Measurements from ENCODE around the gene OR6K6. TPM values are rescaled to one million over a fixed set of nuclear protein-coding genes. Genes with fewer than 3 reads are reported as not detected.

The OR6K6 gene
- total RNA-seq, 1 experiment from 2014 or later = not detected

GRCh38 chr1:158798531-158798930 is 44.0 kb downstream of the OR6K6 start:
- Mint-ChIP-seq H3K27me3 (ENCODE audit: insufficient read depth, unreplicated experiment) (peaks cover 89% of the 10 kb centered on the region), H3K4me3 (ENCODE audit: unreplicated experiment) (no peak overlapping the region), H3K4me1 (ENCODE audit: insufficient read depth, unreplicated experiment) (no peaks in the 10 kb centered on the region), H3K27ac (ENCODE audit: low read depth, unreplicated experiment) (no peak overlapping the region), H3K36me3 (ENCODE audit: insufficient read depth, unreplicated experiment) (no peaks in the 10 kb centered on the region), H3K9me3 (ENCODE audit: unreplicated experiment) (no peaks in the 10 kb centered on the region)
- DNase-seq (ENCODE audit: unreplicated experiment) = no peak
- intact Hi-C loops (cut with micrococcal nuclease) = loop anchor here (1.0 to 5.0 kb wide), 2 partner anchors 200 to 274 kb away; no protein-coding TSS in a partner anchor
- no TSS peak for BruUV-seq (replicated peaks)
- TF ChIP-seq, protein P1, sequence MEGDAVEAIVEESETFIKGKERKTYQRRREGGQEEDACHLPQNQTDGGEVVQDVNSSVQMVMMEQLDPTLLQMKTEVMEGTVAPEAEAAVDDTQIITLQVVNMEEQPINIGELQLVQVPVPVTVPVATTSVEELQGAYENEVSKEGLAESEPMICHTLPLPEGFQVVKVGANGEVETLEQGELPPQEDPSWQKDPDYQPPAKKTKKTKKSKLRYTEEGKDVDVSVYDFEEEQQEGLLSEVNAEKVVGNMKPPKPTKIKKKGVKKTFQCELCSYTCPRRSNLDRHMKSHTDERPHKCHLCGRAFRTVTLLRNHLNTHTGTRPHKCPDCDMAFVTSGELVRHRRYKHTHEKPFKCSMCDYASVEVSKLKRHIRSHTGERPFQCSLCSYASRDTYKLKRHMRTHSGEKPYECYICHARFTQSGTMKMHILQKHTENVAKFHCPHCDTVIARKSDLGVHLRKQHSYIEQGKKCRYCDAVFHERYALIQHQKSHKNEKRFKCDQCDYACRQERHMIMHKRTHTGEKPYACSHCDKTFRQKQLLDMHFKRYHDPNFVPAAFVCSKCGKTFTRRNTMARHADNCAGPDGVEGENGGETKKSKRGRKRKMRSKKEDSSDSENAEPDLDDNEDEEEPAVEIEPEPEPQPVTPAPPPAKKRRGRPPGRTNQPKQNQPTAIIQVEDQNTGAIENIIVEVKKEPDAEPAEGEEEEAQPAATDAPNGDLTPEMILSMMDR (IDR thresholded peaks at IDR 0.05; ENCODE audit: unreplicated experiment) = peak; percentile 37
- POLR2A ChIA-PET = no interaction called here
- CTCF ChIA-PET = no interaction called here

GRCh38 chr1:158799689-158800088 is 45.2 kb downstream of the OR6K6 start:
- no TSS peak for BruUV-seq (replicated peaks)
- CTCF ChIA-PET = interaction anchor here (0.5 to 0.7 kb wide), 4 partner anchors 12 to 198 kb away, joined by 3 to 4 read pairs (median 3); no protein-coding TSS in a partner anchor
- intact Hi-C loops (cut with micrococcal nuclease) = loop anchor here (5.0 kb wide), 1 partner anchor 273 kb away; no protein-coding TSS in a partner anchor

DNA sequence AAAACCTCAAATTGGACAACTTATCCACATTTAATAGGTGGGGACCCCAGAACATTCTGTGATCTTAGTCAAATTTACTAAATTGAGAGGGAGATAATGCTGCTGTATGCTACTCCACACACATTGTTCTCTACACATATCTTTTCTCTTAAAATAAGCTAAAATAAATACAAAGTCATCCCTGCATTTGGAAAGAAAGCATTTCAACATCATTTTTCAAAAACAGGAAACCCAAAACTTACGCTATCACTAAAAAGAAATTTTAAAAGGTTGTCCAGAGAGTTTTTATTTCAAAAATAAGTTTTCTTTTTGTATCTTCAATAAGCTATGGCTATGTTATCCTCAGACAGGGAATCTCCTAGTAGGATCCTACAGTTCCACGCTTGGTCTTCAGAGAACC is 46.0 kb downstream of the OR6K6 start:
- Mint-ChIP-seq H3K36me3 (ENCODE audit: insufficient read depth, unreplicated experiment) (no peaks in the 10 kb centered on the region), H3K9me3 (ENCODE audit: unreplicated experiment) (no peaks in the 10 kb centered on the region), H3K27me3 (ENCODE audit: insufficient read depth, unreplicated experiment) (peaks cover 79% of the 10 kb centered on the region), H3K27ac (ENCODE audit: low read depth, unreplicated experiment) (no peak overlapping the region), H3K4me3 (ENCODE audit: unreplicated experiment) (no peak overlapping the region), H3K4me1 (ENCODE audit: insufficient read depth, unreplicated experiment) (no peaks in the 10 kb centered on the region)
- POLR2A ChIA-PET = no interaction called here
- no TSS peak for BruUV-seq (replicated peaks)
- DNase-seq (ENCODE audit: unreplicated experiment) = no peak
- intact Hi-C loops (cut with micrococcal nuclease) = no loop called here
- CTCF ChIA-PET = interaction anchor here (0.6 to 0.7 kb wide), 2 partner anchors 11 to 136 kb away, joined by 3 to 4 read pairs; no protein-coding TSS in a partner anchor
- TF ChIP-seq, protein P1 (IDR thresholded peaks at IDR 0.05; ENCODE audit: unreplicated experiment) = no peak

More at GRCh38 chr1:158799689-158800088, 45.2 kb downstream of the OR6K6 start:
- Mint-ChIP-seq H3K4me3 (ENCODE audit: unreplicated experiment) (no peak overlapping the region), H3K27me3 (ENCODE audit: insufficient read depth, unreplicated experiment) (peaks cover 86% of the 10 kb centered on the region), H3K27ac (ENCODE audit: low read depth, unreplicated experiment) (no peak overlapping the region), H3K36me3 (ENCODE audit: insufficient read depth, unreplicated experiment) (no peaks in the 10 kb centered on the region), H3K4me1 (ENCODE audit: insufficient read depth, unreplicated experiment) (no peaks in the 10 kb centered on the region), H3K9me3 (ENCODE audit: unreplicated experiment) (no peaks in the 10 kb centered on the region)
- TF ChIP-seq, protein P1 (IDR thresholded peaks at IDR 0.05; ENCODE audit: unreplicated experiment) = no peak
- DNase-seq (ENCODE audit: unreplicated experiment) = no peak
- POLR2A ChIA-PET = no interaction called here

- H3K36me3 Mint-ChIP-seq (ENCODE audit: insufficient read depth, unreplicated experiment) = no peaks in the 10 kb centered on the region
- POLR2A ChIA-PET = no interaction called here
- intact Hi-C loops (cut with micrococcal nuclease) = no loop called here
- CTCF ChIA-PET = interaction anchor here (0.7 kb wide), 2 partner anchors 76 to 83 kb away, joined by 3 read pairs; no protein-coding TSS in a partner anchor
- H3K9me3 Mint-ChIP-seq (ENCODE audit: unreplicated experiment) = no peaks in the 10 kb centered on the region
- no TSS peak for BruUV-seq (replicated peaks)
- H3K4me3 Mint-ChIP-seq (ENCODE audit: unreplicated experiment) = no peak overlapping the region
- no peak for DNase-seq (ENCODE audit: unreplicated experiment)
- H3K27ac Mint-ChIP-seq (ENCODE audit: low read depth, unreplicated experiment) = no peak overlapping the region
- peaks cover 79% of the 10 kb centered on the region for H3K27me3 Mint-ChIP-seq (ENCODE audit: insufficient read depth, unreplicated experiment)
- TF ChIP-seq, protein P1 (IDR thresholded peaks at IDR 0.05; ENCODE audit: unreplicated experiment) = no peak
- no peaks in the 10 kb centered on the region for H3K4me1 Mint-ChIP-seq (ENCODE audit: insufficient read depth, unreplicated experiment)
Observed at GRCh38 chr1:158801396-158801795, 46.9 kb downstream of the OR6K6 start.

All from MCF 10A (cell line).